Esophagus muscularis mucosa (tissue), 3 donors: ENCODE results near the gene OLA1.

Experiments
- CTCF ChIP-seq, 3 experiments: fragments of 200-600 bp in 2 of 3; fragments of 450-650 bp in 1 of 3; sonication (generic) in 2 of 3; IDR thresholded peaks; one replicate each; pipeline ENCODE4 v1.5.1; 2017 to 2019; ENCODE audit warnings: antibody characterized with exemption in 3 of 3, mild to moderate bottlenecking in 2 of 3, moderate library complexity in 1 of 3
- EP300 ChIP-seq: sonication (generic); formaldehyde crosslinking; IDR thresholded peaks from one replicate; pipeline ENCODE4 v1.6.1; 2017; ENCODE audit warnings: antibody characterized with exemption

- TF ChIP-seq CTCF (IDR thresholded peaks at IDR 0.05) (no peak), EP300 (no peak)
These were observed 11.9 kb downstream of the OLA1 start for GRCh38 chr2:174236429-174236828.
